ENCODE measurements around the gene RAD21L1. TPM values are rescaled to one million over a fixed set of nuclear protein-coding genes. Genes with fewer than 3 reads are reported as not detected.

RAD21L1 gene
- total RNA-seq, 1 donor from 2014 or later, result 0.06 TPM

GRCh38 chr20:1184260-1184637 lies 41.6 kb upstream of the RAD21L1 start:
- no peak overlapping the region for H3K4me3 ChIP-seq (ENCODE audit: low read depth, low read length)
- TF ChIP-seq, protein P1, sequence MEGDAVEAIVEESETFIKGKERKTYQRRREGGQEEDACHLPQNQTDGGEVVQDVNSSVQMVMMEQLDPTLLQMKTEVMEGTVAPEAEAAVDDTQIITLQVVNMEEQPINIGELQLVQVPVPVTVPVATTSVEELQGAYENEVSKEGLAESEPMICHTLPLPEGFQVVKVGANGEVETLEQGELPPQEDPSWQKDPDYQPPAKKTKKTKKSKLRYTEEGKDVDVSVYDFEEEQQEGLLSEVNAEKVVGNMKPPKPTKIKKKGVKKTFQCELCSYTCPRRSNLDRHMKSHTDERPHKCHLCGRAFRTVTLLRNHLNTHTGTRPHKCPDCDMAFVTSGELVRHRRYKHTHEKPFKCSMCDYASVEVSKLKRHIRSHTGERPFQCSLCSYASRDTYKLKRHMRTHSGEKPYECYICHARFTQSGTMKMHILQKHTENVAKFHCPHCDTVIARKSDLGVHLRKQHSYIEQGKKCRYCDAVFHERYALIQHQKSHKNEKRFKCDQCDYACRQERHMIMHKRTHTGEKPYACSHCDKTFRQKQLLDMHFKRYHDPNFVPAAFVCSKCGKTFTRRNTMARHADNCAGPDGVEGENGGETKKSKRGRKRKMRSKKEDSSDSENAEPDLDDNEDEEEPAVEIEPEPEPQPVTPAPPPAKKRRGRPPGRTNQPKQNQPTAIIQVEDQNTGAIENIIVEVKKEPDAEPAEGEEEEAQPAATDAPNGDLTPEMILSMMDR (conservative IDR thresholded peaks at IDR 0.05; ENCODE audit: low read depth, low read length), result no peak

GRCh38 chr20:1184638-1185315 lies 41.1 kb upstream of the RAD21L1 start, which contains the start of gene TMEM74B:
TMEM74B (minus strand) TSS chr20:1184981; CDS start chr20:1183801, 1,180 bp downstream.
- TF ChIP-seq, protein P1 (conservative IDR thresholded peaks at IDR 0.05; ENCODE audit: low read depth, low read length), result no peak
- peak within 1 kb of the TSS; percentile 40 for H3K4me3 ChIP-seq (ENCODE audit: low read depth, low read length)
- no peak for DNase-seq (ENCODE audit: low read depth)

More at GRCh38 chr20:1184260-1184637, 41.6 kb upstream of the RAD21L1 start:
- no peak for DNase-seq (ENCODE audit: low read depth)

- TF ChIP-seq, protein P1 (conservative IDR thresholded peaks at IDR 0.05; ENCODE audit: low read depth, low read length), result no peak
- DNase-seq (ENCODE audit: low read depth), result no peak
- peak overlapping the region; percentile 40 for H3K4me3 ChIP-seq (ENCODE audit: low read depth, low read length)
Measured at GRCh38 chr20:1185316-1185741, 40.5 kb upstream of the RAD21L1 start.

DNA sequence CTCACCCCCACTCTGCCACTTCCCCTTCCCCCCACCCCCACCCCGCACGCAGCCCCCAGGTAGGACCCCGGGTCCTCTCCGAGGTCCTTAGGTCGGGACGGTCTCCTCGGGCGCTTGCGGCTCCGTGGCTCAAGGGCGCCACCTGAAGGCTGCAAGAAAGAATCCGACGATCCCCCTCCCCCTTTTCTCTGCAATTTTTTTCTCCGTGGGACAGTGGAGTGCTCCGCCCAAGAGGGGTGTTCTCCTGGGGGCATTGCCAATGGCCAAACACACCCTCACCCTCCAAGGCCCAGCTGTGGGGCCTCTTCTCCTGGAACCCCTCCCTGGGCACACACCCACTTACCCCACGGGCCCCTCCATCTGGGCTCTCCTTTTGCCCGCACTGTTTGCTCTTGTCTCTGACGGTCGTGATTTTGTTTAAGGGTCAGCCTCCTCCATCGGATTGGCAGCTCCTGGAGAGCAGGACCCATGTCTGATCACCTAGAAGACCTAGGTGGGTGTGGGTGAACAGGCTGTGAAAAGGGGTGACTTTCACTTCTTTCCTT lies 40.0 kb upstream of the RAD21L1 start:
- DNase-seq (ENCODE audit: low read depth), result no peak
- no peak overlapping the region for H3K4me3 ChIP-seq (ENCODE audit: low read depth, low read length)
- TF ChIP-seq, protein P1 (conservative IDR thresholded peaks at IDR 0.05; ENCODE audit: low read depth, low read length), result peak; percentile 67

- TF ChIP-seq, protein P1 (conservative IDR thresholded peaks at IDR 0.05; ENCODE audit: low read depth, low read length), result no peak
- no peak overlapping the region for H3K4me3 ChIP-seq (ENCODE audit: low read depth, low read length)
- no peak for DNase-seq (ENCODE audit: low read depth)
Measured at GRCh38 chr20:1186367-1186991, 39.4 kb upstream of the RAD21L1 start.

GRCh38 chr20:1187605-1188171 lies 38.2 kb upstream of the RAD21L1 start:
- no peak overlapping the region for H3K4me3 ChIP-seq (ENCODE audit: low read depth, low read length)
- DNase-seq (ENCODE audit: low read depth), result no peak
- TF ChIP-seq, protein P1 (conservative IDR thresholded peaks at IDR 0.05; ENCODE audit: low read depth, low read length), result no peak
